ENCODE measurements around the gene SESN3. TPM values are rescaled to one million over a fixed set of nuclear protein-coding genes. Genes with fewer than 3 reads are reported as not detected.

The SESN3 gene
- total and polyA plus RNA-seq, 2 experiments from 2014 or later, result 2.9 to 19.2 TPM

DNA sequence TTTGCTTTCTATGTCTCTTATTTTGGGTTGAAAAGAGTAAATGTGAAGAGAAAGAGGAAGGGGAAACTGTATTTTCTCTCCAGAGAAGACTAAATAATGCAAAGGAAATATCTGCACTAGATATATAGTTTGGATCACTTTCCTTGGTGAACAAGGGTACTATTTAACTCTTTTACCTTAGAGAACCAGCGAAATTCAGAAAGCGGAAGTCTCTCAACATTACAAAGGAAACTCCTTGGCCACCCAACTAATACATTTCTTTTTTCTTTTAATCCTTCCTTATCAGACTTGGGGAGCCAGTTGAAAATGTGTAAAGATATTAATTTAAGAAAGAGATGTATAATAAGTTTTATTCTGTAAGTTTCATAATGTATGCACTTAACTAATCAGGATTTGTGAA, 64.2 kb downstream of the SESN3 start:
- Histone ChIP-seq H3K4me3 (no peak overlapping the region), H3K27ac (no peak overlapping the region), H3K9ac (no peak overlapping the region), H3K9me3 (ENCODE audit: low read depth) (no peaks in the 10 kb centered on the region), H3K4me2 (ENCODE audit: unreplicated experiment) (no peak overlapping the region), H3K36me3 (ENCODE audit: low read depth) (no peaks in the 10 kb centered on the region), H3K9me2 (ENCODE audit: insufficient read depth) (no peaks in the 10 kb centered on the region), H3K79me2 (ENCODE audit: insufficient read depth) (no peaks in the 10 kb centered on the region), H3K4me1 (ENCODE audit: insufficient read depth) (no peaks in the 10 kb centered on the region), H4K20me1 (ENCODE audit: insufficient read depth) (no peaks in the 10 kb centered on the region), H2AFZ (no peak overlapping the region), H3F3A (ENCODE audit: insufficient read depth) (no peaks in the 10 kb centered on the region), H3K27me3 (replicated peaks; ENCODE audit: insufficient read depth) (no peaks in the 10 kb centered on the region)
- TF ChIP-seq EZH2phosphoT487 (IDR thresholded peaks at IDR 0.05; ENCODE audit: insufficient read depth, low read depth) (no peak), EZH2 (IDR thresholded peaks at IDR 0.05; ENCODE audit: insufficient read depth, poor library complexity, severe bottlenecking) (no peak)
- DNase-seq, result no peak
- WGBS, 2 experiments (ENCODE audit: low coverage in 1 of 2, low lambda C conversion rate in 2 of 2, missing lambda C conversion rate in 2 of 2), result 95 to 99% methylated on average over 2 of the region's 2 CpGs
- in situ Hi-C loops (cut with MboI), result loop anchor here (25.0 kb wide), 1 partner anchor 1221 kb away; the partner anchor contains the start of genes CCDC82 and JRKL

- Histone ChIP-seq H2AFZ (no peak overlapping the region), H3K27me3 (replicated peaks; ENCODE audit: insufficient read depth) (no peaks in the 10 kb centered on the region), H3K4me1 (ENCODE audit: insufficient read depth) (no peaks in the 10 kb centered on the region), H3K9me2 (ENCODE audit: insufficient read depth) (no peaks in the 10 kb centered on the region), H3K27ac (no peak overlapping the region), H3K79me2 (ENCODE audit: insufficient read depth) (no peaks in the 10 kb centered on the region), H3K4me3 (no peak overlapping the region), H3K36me3 (ENCODE audit: low read depth) (no peaks in the 10 kb centered on the region), H3K9ac (no peak overlapping the region), H3K9me3 (ENCODE audit: low read depth) (no peaks in the 10 kb centered on the region), H3K4me2 (ENCODE audit: unreplicated experiment) (no peak overlapping the region), H3F3A (ENCODE audit: insufficient read depth) (no peaks in the 10 kb centered on the region), H4K20me1 (ENCODE audit: insufficient read depth) (no peaks in the 10 kb centered on the region)
- DNase-seq, result no peak
- TF ChIP-seq EZH2 (IDR thresholded peaks at IDR 0.05; ENCODE audit: insufficient read depth, poor library complexity, severe bottlenecking) (no peak), EZH2phosphoT487 (IDR thresholded peaks at IDR 0.05; ENCODE audit: insufficient read depth, low read depth) (no peak)
- in situ Hi-C loops (cut with MboI), result loop anchor here (25.0 kb wide), 1 partner anchor 1222 kb away; the partner anchor contains the start of genes CCDC82 and JRKL
Measured at GRCh38 chr11:95165638-95166037, 65.4 kb downstream of the SESN3 start.

DNA sequence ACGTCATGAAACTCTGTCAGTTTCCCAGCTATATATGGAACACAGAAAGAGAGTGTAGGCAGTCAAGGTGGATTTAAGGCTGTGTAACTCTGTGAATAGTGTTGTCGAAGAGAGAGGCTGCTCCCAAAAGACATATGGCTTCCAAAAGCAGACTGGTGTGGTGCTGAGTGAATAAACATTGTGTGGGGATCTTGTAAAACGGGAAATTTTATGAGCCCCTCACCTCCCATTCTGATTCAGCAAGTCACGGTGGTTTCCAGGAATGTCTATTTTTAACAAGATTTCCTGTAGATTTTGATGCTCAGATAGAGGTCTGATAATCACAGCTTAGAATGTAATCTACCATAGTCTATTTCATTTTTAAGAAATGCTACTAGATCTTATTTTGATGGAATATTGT, 67.9 kb downstream of the SESN3 start:
- Histone ChIP-seq H3K4me3 (no peak overlapping the region), H4K20me1 (ENCODE audit: insufficient read depth) (no peaks in the 10 kb centered on the region), H3K9me2 (ENCODE audit: insufficient read depth) (no peaks in the 10 kb centered on the region), H3K79me2 (ENCODE audit: insufficient read depth) (no peaks in the 10 kb centered on the region), H3F3A (ENCODE audit: insufficient read depth) (no peaks in the 10 kb centered on the region), H3K4me1 (ENCODE audit: insufficient read depth) (no peaks in the 10 kb centered on the region), H3K4me2 (ENCODE audit: unreplicated experiment) (no peak overlapping the region), H3K27ac (no peak overlapping the region), H3K9ac (no peak overlapping the region), H3K36me3 (ENCODE audit: low read depth) (no peaks in the 10 kb centered on the region), H3K9me3 (ENCODE audit: low read depth) (no peaks in the 10 kb centered on the region), H2AFZ (no peak overlapping the region), H3K27me3 (replicated peaks; ENCODE audit: insufficient read depth) (no peaks in the 10 kb centered on the region)
- in situ Hi-C loops (cut with MboI), result loop anchor here (25.0 kb wide), 1 partner anchor 1224 kb away; the partner anchor contains the start of genes CCDC82 and JRKL
- 67 to 69% methylated on average over 4 of the region's 4 CpGs for WGBS, 2 experiments (ENCODE audit: low coverage in 1 of 2, low lambda C conversion rate in 2 of 2, missing lambda C conversion rate in 2 of 2)
- TF ChIP-seq EZH2 (IDR thresholded peaks at IDR 0.05; ENCODE audit: insufficient read depth, poor library complexity, severe bottlenecking) (no peak), EZH2phosphoT487 (IDR thresholded peaks at IDR 0.05; ENCODE audit: insufficient read depth, low read depth) (no peak)
- DNase-seq, result no peak

DNA sequence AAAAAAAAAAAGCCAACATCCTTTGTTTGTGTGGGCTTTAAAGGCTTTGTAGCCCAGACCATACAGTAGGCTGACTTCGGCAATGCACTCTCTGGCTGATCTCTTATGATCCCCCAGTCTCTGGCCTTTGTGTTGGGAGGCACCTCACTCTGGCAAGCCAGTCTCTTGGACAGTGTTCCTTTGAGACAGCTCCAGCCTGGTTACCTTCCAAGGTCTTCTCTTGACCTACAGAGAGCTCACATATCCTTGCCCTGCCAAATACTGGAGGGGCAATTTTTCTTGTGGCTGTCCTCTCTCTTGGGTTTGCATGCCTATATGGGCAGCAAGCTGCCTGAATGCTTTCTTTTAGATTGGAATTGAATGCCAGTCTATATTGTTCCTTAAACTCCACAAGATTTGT, 69.8 kb downstream of the SESN3 start:
- Histone ChIP-seq H3K4me3 (no peak overlapping the region), H3K79me2 (ENCODE audit: insufficient read depth) (no peaks in the 10 kb centered on the region), H3K4me1 (ENCODE audit: insufficient read depth) (no peaks in the 10 kb centered on the region), H4K20me1 (ENCODE audit: insufficient read depth) (no peaks in the 10 kb centered on the region), H3K9me2 (ENCODE audit: insufficient read depth) (no peaks in the 10 kb centered on the region), H3K36me3 (ENCODE audit: low read depth) (no peaks in the 10 kb centered on the region), H3K9me3 (ENCODE audit: low read depth) (no peaks in the 10 kb centered on the region), H3K4me2 (ENCODE audit: unreplicated experiment) (no peak overlapping the region), H3F3A (ENCODE audit: insufficient read depth) (no peaks in the 10 kb centered on the region), H3K9ac (no peak overlapping the region), H3K27ac (no peak overlapping the region), H3K27me3 (replicated peaks; ENCODE audit: insufficient read depth) (no peaks in the 10 kb centered on the region), H2AFZ (no peak overlapping the region)
- in situ Hi-C loops (cut with MboI), result loop anchor here (25.0 kb wide), 1 partner anchor 1226 kb away; the partner anchor contains the start of genes CCDC82 and JRKL
- DNase-seq, result no peak
- TF ChIP-seq EZH2phosphoT487 (IDR thresholded peaks at IDR 0.05; ENCODE audit: insufficient read depth, low read depth), result no peak
- WGBS, 2 experiments (ENCODE audit: low coverage in 1 of 2, low lambda C conversion rate in 2 of 2, missing lambda C conversion rate in 2 of 2), result 71 to 80% methylated on average over 1 of the region's 1 CpG

- Histone ChIP-seq H3F3A (ENCODE audit: insufficient read depth) (no peaks in the 10 kb centered on the region), H3K9me3 (ENCODE audit: low read depth) (no peaks in the 10 kb centered on the region), H3K79me2 (ENCODE audit: insufficient read depth) (no peaks in the 10 kb centered on the region), H2AFZ (no peak overlapping the region), H3K4me1 (ENCODE audit: insufficient read depth) (no peaks in the 10 kb centered on the region), H3K36me3 (ENCODE audit: low read depth) (no peaks in the 10 kb centered on the region), H3K27ac (no peak overlapping the region), H4K20me1 (ENCODE audit: insufficient read depth) (no peaks in the 10 kb centered on the region), H3K4me2 (ENCODE audit: unreplicated experiment) (no peak overlapping the region), H3K9me2 (ENCODE audit: insufficient read depth) (no peaks in the 10 kb centered on the region), H3K4me3 (no peak overlapping the region), H3K27me3 (replicated peaks; ENCODE audit: insufficient read depth) (no peaks in the 10 kb centered on the region), H3K9ac (no peak overlapping the region)
- peak; percentile 9 for DNase-seq
- WGBS, 2 experiments (ENCODE audit: low coverage in 1 of 2, low lambda C conversion rate in 2 of 2, missing lambda C conversion rate in 2 of 2), result 100% methylated on average over 1 of the region's 1 CpG
- in situ Hi-C loops (cut with MboI), result loop anchor here (10.0 to 25.0 kb wide), 2 partner anchors 607 to 1229 kb away; partner anchors contain the start of genes CCDC82 and JRKL
- no peak for TF ChIP-seq EZH2 (IDR thresholded peaks at IDR 0.05; ENCODE audit: insufficient read depth, poor library complexity, severe bottlenecking)
- no peak for TF ChIP-seq EZH2phosphoT487 (IDR thresholded peaks at IDR 0.05; ENCODE audit: insufficient read depth, low read depth)
Measured at GRCh38 chr11:95157824-95158223, 73.2 kb downstream of the SESN3 start.

All from GM23248 (cell line).